Measurements from ENCODE around the gene KATNB1.

DNA sequence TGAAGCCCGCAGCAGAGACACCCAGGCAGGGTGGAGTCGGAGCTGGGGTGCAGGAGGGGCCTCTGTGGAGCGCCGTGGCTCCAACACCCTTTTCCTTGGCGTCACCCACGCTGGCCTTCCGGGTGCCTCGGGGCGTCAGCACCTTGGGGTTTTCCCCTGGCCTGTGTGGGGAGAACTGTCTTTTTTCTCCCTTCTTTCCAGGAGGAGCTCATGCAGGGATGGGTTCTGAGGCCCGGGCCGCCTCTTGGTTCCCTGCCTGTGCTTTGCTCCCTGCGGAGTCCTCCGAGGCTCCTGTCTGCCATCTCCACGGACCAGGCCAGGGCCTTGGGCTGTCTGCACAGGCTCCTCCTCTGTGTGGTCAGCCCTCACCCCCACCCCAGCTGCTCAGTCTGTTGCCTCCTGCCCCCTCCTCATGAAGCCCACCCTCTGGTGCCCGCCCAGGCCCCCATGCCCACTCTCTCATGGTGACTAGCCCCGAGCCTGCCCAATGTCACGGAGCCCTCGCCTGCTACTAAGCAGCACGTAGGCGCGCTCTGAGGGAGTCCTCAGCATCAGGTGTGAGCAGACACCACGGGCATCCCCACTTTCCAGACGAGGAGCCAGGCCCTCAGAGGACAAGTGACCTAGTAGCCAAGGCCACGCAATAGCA lies 5.0 kb downstream of the KATNB1 start:
- TF ChIP-seq POLR2A (IDR thresholded peaks at IDR 0.05), result no peak
- no peak for TF ChIP-seq CTCF (IDR thresholded peaks at IDR 0.05)

Data from lower leg skin (tissue), 3 donors.